GM23338 (cell line): ENCODE measurements around the gene RPS6KA5. TPM values are rescaled to one million over a fixed set of nuclear protein-coding genes. Genes with fewer than 3 reads are reported as not detected.

Experiments used
- ATAC-seq: fragments of 200-7000 bp; cut with Tn5 transposase; 3 replicates; pipeline ENCODE4 v1.9.1; 2020
- DNase-seq: peaks from one replicate; pipeline ENCODE4 v3.0.0-alpha.2; 2015; ENCODE audit warnings: low spot score
- H2AFZ ChIP-seq: fragments of 200-600 bp; sonication (generic); 2 replicates; pipeline ENCODE4 v1.8.0; 2016; ENCODE audit warnings: antibody characterized with exemption, mild to moderate bottlenecking, moderate library complexity
- H3F3A ChIP-seq: fragments of 200-600 bp; sonication (generic); replicated peaks from 2 replicates; pipeline ENCODE4 v1.8.0; 2017; ENCODE audit warnings: antibody characterized with exemption, mixed run types, low read depth
- H3K27ac ChIP-seq: fragments of 200-600 bp; sonication (generic); 2 replicates; pipeline ENCODE4 v1.6.1; 2016; ENCODE audit warnings: low read depth
- H3K27me3 ChIP-seq: fragments of 200-600 bp; sonication (generic); 2 replicates; pipeline ENCODE4 v1.8.0; 2016; ENCODE audit warnings: mild to moderate bottlenecking, mixed run types, moderate library complexity; ENCODE audit not compliant: insufficient read depth
- H3K36me3 ChIP-seq: fragments of 200-600 bp; sonication (generic); 2 replicates; pipeline ENCODE4 v1.8.0; 2016; ENCODE audit warnings: mild to moderate bottlenecking; ENCODE audit not compliant: insufficient read depth
- H3K4me1 ChIP-seq: fragments of 200-600 bp; sonication (generic); 2 replicates; pipeline ENCODE4 v1.8.0; 2016; ENCODE audit warnings: mild to moderate bottlenecking, moderate library complexity; ENCODE audit not compliant: insufficient read depth
- H3K4me2 ChIP-seq: fragments of 200-600 bp; sonication (generic); 2 replicates; pipeline ENCODE4 v1.7.1; 2017; ENCODE audit warnings: mixed run types
- H3K4me3 ChIP-seq: fragments of 200-600 bp; sonication (generic); 2 replicates; pipeline ENCODE4 v1.6.1; 2016; ENCODE audit warnings: mixed run types
- H3K79me2 ChIP-seq: fragments of 200-600 bp; sonication (generic); replicated peaks from 2 replicates; pipeline ENCODE4 v1.8.0; 2017; ENCODE audit warnings: mild to moderate bottlenecking; ENCODE audit not compliant: insufficient read depth
- H3K9me2 ChIP-seq: fragments of 200-600 bp; sonication (generic); 2 replicates; pipeline ENCODE4 v1.8.0; 2017; ENCODE audit not compliant: insufficient read depth
- H4K20me1 ChIP-seq: fragments of 200-600 bp; sonication (generic); replicated peaks from 2 replicates; pipeline ENCODE4 v1.8.0; 2017; ENCODE audit warnings: mild to moderate bottlenecking; ENCODE audit not compliant: insufficient read depth
- H3K27ac Mint-ChIP-seq: 2 replicates; pipeline ENCODE4 v1.8.0; 2020; ENCODE audit warnings: inconsistent platforms, mild to moderate bottlenecking, moderate library complexity, mixed read lengths
- H3K27me3 Mint-ChIP-seq: 3 replicates; pipeline ENCODE4 v1.8.0; 2022; ENCODE audit warnings: low read depth, mild to moderate bottlenecking, moderate library complexity, mixed read lengths, inconsistent platforms; ENCODE audit not compliant: insufficient read depth, poor library complexity
- H3K36me3 Mint-ChIP-seq: 3 replicates; pipeline ENCODE4 v1.8.0; 2021; ENCODE audit warnings: low read depth, mild to moderate bottlenecking, inconsistent platforms, moderate library complexity, mixed read lengths
- H3K4me1 Mint-ChIP-seq: 3 replicates; pipeline ENCODE4 v1.8.0; 2020; ENCODE audit warnings: mild to moderate bottlenecking, inconsistent platforms, mixed read lengths
- H3K4me3 Mint-ChIP-seq: 3 replicates; pipeline ENCODE4 v1.8.0; 2021; ENCODE audit warnings: moderate library complexity, mild to moderate bottlenecking, inconsistent platforms, mixed read lengths
- H3K9me3 Mint-ChIP-seq: 3 replicates; pipeline ENCODE4 v1.8.0; 2020; ENCODE audit warnings: moderate library complexity, mild to moderate bottlenecking, inconsistent platforms, mixed read lengths
- ETS1 ChIP-seq: IDR thresholded peaks from 2 replicates; pipeline ENCODE4 v1.6.1; 2016; ENCODE audit warnings: antibody characterized with exemption
- EZH2 ChIP-seq: fragments of 200-600 bp; sonication (generic); IDR thresholded peaks from one replicate; pipeline ENCODE4 v1.8.0; 2017; ENCODE audit warnings: antibody characterized with exemption, mild to moderate bottlenecking, low read depth; ENCODE audit not compliant: unreplicated experiment
- EZH2phosphoT487 ChIP-seq: fragments of 200-600 bp; sonication (generic); IDR thresholded peaks from one replicate; pipeline ENCODE4 v1.8.1; 2018; ENCODE audit warnings: antibody characterized with exemption; ENCODE audit not compliant: unreplicated experiment
- JUNB ChIP-seq: IDR thresholded peaks from one replicate; pipeline ENCODE4 v1.6.1; 2016; ENCODE audit warnings: antibody characterized with exemption; ENCODE audit not compliant: unreplicated experiment
- NANOG ChIP-seq: IDR thresholded peaks from 2 replicates; pipeline ENCODE4 v1.6.1; 2016; ENCODE audit warnings: antibody characterized with exemption, borderline replicate concordance
- POLR2AphosphoS5 ChIP-seq: IDR thresholded peaks from 2 replicates; pipeline ENCODE4 v1.6.1; 2016; ENCODE audit warnings: antibody characterized with exemption, low read depth
- ZNF114 ChIP-seq: fragments of 250-450 bp; sonication (Bioruptor Pico); IDR thresholded peaks from 2 replicates; pipeline ENCODE4 v1.5.0; 2020; ENCODE audit warnings: mild to moderate bottlenecking, moderate library complexity
- ZNF331 ChIP-seq: fragments of 250-450 bp; sonication (Bioruptor Pico); IDR thresholded peaks from 2 replicates; pipeline ENCODE4 v1.5.0; 2020; ENCODE audit warnings: low read depth, mild to moderate bottlenecking, moderate library complexity
- ZNF462 ChIP-seq: fragments of 250-450 bp; sonication (Bioruptor Pico); IDR thresholded peaks from 2 replicates; pipeline ENCODE4 v1.5.0; 2020; ENCODE audit warnings: mild to moderate bottlenecking, moderate library complexity
- polyA plus RNA-seq: library from polyadenylated mRNA; unstranded; fragments of >200 nt; fragmentation: Nextera tagmentation; extraction: Ambion mirVana; gene quantifications from 2 replicates; pipeline ENCODE4 v1.2.1, GENCODE V29; 2016
- total RNA-seq: library from RNA; depleted of rRNA; stranded (reverse); fragments of >200 nt; shearing (Covaris generic); gene quantifications from 2 replicates; pipeline ENCODE4 v1.2.3, GENCODE V29; 2014
- TF ChIP-seq, protein P1 (sequence below): IDR thresholded peaks from one replicate; pipeline ENCODE4 v1.6.1; 2018; ENCODE audit warnings: antibody characterized with exemption; ENCODE audit not compliant: unreplicated experiment
- TF ChIP-seq, protein P2 (sequence below), 2 experiments: fragments of 200-600 bp in 1 of 2; sonication (generic) in 1 of 2; conservative IDR thresholded peaks; 2 replicates each; pipeline versions ENCODE4 v1.5.1 to v1.6.1; 2016 to 2017; ENCODE audit warnings: antibody characterized with exemption in 2 of 2, low read depth in 2 of 2, mild to moderate bottlenecking in 2 of 2, moderate library complexity in 1 of 2

Gene RPS6KA5
- total and polyA plus RNA-seq, 2 experiments from 2014 or later = 2.1 to 2.4 TPM

- TF ChIP-seq ZNF462 = no peak
Observed at GRCh38 chr14:90891326-90891725, 169.1 kb downstream of the RPS6KA5 start (continued).

- Mint-ChIP-seq H3K4me1 (no peaks in the 10 kb centered on the region), H3K27me3 (no peaks in the 10 kb centered on the region), H3K9me3 (no peaks in the 10 kb centered on the region), H3K36me3 (no peaks in the 10 kb centered on the region), H3K4me3 (no peak overlapping the region), H3K27ac (no peak overlapping the region)
- Histone ChIP-seq H3K4me3 (no peak overlapping the region), H3K4me1 (no peaks in the 10 kb centered on the region), H3K27me3 (no peaks in the 10 kb centered on the region), H4K20me1 (no peaks in the 10 kb centered on the region), H2AFZ (no peak overlapping the region), H3F3A (no peaks in the 10 kb centered on the region), H3K79me2 (no peaks in the 10 kb centered on the region), H3K36me3 (no peaks in the 10 kb centered on the region), H3K4me2 (no peak overlapping the region), H3K27ac (no peak overlapping the region), H3K9me2 (no peaks in the 10 kb centered on the region)
- no peak for DNase-seq
- ATAC-seq = no peak
- TF ChIP-seq POLR2AphosphoS5 (no peak), EZH2phosphoT487 (no peak), JUNB (no peak), EZH2 (no peak), ZNF331 (CRISPR knock-in tag) (no peak), ETS1 (no peak), NANOG (no peak), ZNF114 (CRISPR knock-in tag) (no peak)
- TF ChIP-seq, protein P1, sequence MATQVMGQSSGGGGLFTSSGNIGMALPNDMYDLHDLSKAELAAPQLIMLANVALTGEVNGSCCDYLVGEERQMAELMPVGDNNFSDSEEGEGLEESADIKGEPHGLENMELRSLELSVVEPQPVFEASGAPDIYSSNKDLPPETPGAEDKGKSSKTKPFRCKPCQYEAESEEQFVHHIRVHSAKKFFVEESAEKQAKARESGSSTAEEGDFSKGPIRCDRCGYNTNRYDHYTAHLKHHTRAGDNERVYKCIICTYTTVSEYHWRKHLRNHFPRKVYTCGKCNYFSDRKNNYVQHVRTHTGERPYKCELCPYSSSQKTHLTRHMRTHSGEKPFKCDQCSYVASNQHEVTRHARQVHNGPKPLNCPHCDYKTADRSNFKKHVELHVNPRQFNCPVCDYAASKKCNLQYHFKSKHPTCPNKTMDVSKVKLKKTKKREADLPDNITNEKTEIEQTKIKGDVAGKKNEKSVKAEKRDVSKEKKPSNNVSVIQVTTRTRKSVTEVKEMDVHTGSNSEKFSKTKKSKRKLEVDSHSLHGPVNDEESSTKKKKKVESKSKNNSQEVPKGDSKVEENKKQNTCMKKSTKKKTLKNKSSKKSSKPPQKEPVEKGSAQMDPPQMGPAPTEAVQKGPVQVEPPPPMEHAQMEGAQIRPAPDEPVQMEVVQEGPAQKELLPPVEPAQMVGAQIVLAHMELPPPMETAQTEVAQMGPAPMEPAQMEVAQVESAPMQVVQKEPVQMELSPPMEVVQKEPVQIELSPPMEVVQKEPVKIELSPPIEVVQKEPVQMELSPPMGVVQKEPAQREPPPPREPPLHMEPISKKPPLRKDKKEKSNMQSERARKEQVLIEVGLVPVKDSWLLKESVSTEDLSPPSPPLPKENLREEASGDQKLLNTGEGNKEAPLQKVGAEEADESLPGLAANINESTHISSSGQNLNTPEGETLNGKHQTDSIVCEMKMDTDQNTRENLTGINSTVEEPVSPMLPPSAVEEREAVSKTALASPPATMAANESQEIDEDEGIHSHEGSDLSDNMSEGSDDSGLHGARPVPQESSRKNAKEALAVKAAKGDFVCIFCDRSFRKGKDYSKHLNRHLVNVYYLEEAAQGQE = no peak
- TF ChIP-seq, protein P2, sequence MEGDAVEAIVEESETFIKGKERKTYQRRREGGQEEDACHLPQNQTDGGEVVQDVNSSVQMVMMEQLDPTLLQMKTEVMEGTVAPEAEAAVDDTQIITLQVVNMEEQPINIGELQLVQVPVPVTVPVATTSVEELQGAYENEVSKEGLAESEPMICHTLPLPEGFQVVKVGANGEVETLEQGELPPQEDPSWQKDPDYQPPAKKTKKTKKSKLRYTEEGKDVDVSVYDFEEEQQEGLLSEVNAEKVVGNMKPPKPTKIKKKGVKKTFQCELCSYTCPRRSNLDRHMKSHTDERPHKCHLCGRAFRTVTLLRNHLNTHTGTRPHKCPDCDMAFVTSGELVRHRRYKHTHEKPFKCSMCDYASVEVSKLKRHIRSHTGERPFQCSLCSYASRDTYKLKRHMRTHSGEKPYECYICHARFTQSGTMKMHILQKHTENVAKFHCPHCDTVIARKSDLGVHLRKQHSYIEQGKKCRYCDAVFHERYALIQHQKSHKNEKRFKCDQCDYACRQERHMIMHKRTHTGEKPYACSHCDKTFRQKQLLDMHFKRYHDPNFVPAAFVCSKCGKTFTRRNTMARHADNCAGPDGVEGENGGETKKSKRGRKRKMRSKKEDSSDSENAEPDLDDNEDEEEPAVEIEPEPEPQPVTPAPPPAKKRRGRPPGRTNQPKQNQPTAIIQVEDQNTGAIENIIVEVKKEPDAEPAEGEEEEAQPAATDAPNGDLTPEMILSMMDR (conservative IDR thresholded peaks at IDR 0.05; ENCODE audit: low read depth in 2 of 2) = no peak
Observed at GRCh38 chr14:90890322-90891020, 170.0 kb downstream of the RPS6KA5 start.
